Stimulated activated CD4-positive, alpha-beta T cell treated with anti-CD3 and anti-CD28 coated beads, Interleukin-1b, Interleukin-23, amount 100 ng/mL, for 48 hours (primary cell): ENCODE measurements around the gene LYRM1.
"Not testable (repeated sequence)": the region's sequence is repeated elsewhere in the genome, so short reads cannot be mapped to it uniquely, and the experiment has no call there.

Source experiments
- DNase-seq: peaks from one replicate; pipeline ENCODE4 v3.0.0-alpha.2; 2020

The LYRM1 gene

DNA sequence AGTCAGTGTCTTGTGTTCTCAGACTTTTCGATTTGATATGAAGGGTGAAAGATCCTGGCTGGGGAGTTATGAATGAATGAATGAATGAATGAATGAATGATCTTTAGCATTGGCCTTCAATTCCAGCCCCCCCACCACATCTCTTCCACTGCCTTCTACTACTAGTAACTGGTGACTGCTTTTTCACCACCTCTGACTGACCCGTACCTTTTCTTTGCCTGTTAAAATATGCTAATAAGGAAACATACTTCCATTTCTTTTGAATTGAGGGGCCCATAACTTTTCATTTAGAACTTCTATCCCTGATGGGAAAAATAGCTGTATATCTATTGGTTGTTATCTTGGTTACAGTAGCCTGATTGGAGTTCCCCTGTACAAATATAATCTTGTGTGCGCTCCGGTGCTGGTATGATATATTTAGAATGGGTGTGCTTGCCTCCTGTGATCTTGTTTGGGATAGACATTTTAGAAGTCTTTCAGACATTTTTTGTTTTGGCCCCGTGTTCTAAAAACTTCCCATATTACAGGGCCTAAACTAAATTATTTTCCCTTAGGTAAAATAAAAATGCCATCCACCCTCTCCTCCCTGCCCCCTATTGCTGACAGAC is 3.4 kb downstream of the LYRM1 start:
- no peak for DNase-seq

DNA sequence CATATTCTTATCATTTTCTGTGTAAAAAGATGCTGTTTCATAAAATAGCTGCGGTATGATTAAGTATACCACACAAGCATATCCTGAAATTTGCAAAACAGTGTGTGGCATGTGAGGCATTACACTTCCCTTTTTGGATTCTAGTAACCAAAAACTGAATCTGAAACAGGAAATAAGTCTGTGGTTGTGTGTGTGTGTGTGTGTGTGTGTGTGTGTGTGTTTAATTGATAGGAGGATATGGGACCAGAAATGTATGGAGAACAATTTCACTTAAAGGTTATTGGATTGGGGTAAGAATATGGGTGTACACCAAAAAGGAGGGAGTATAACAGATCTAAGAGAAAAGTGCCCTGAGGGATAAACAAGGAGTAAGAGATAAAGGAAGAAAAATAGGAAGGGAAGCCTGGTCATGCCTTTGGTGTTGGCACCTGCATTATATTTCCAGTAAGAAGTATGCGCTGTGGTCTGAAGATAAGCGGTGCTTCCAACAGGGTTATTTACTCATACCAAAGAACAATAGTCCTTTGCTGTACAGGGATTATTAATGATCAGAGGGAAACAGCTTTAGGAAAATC is 4.0 kb downstream of the LYRM1 start:
- DNase-seq, result peak; percentile 4

DNA sequence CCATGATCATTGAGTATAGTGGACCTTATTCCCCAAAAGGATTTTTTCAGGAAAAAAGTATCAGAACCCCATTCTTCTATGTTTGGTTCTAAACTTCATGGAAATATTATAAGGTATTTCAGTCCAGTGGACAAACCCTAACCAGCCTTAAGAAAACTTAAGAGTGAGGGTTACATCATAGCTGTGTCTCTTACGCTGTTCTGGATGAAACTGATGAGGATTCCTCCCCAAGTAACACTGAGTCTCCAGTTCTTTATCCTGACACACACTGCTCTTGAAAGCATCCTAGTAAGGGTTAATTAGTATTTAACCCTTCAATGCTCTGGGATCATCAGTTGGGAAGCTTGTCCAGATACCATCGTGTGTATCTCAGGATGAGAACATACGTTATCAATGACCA is 5.0 kb downstream of the LYRM1 start:
- no peak for DNase-seq

DNA sequence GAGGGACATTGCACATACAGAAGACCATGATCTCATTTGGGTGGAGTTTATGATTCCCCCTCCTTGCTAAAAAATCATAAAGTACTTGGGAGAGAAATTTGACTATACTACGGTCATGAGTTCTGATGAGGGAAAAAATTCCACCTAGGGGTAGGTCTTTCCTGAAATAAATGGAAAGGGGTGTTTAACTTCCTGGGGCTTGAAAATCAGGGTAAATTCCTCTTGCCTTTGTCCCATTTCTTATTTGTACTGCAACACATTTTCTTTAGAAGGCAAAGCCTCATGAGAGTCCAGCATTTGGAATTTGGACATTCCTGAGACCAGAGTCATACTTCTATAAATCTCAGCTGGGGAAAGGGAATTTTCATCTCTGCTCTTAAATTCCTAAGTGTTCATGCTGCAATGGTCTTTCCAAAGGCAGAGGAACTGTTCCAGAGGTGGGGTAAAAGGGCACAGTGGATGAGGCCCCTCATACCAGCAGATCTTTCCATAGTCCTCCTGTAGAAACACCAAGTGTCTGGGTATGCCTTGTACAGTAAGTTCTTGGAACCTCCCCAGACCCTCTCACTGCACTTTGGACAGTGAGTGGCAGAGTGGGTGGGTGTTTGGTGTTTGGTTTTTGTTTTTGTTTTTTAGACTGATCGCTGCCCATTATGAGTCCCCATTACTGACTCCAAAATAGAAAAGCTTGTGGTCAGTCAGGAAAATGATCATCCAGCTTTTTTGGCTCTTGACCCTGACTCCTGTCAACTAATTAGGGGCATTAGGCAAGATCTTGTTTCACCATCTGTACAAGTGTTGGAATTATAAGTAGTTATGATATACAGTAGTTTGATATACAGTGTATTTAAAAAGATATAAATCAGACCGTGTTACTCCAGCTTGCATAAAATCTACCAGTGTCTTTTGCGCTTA is 6.0 kb downstream of the LYRM1 start:
- DNase-seq, result no peak

DNA sequence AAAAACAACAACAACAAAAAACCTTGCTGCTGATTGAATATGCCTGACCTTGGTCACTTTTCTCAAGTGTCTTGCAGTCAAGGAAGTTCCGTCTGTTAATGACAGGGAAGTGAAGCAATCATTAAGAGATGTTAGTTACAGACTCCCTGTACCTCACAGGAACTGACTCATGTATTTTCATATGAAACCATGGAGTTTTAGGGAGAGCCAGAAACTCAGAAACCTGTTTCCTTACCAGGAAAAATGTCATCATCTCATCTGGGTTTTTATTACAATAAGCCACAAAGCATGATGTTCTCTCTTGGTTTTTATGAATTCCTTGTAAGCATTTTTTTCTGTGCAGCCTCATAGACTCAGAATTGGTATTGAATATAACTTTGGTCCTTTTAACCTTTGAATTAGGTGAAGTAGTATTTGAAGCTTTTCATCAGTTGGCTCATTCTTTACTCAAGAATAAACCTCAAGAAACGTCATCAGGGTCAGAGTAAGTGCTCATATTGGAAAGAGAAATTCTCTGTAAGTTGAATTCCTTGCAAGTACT is 10.3 kb downstream of the LYRM1 start:
- DNase-seq, result no peak

DNA sequence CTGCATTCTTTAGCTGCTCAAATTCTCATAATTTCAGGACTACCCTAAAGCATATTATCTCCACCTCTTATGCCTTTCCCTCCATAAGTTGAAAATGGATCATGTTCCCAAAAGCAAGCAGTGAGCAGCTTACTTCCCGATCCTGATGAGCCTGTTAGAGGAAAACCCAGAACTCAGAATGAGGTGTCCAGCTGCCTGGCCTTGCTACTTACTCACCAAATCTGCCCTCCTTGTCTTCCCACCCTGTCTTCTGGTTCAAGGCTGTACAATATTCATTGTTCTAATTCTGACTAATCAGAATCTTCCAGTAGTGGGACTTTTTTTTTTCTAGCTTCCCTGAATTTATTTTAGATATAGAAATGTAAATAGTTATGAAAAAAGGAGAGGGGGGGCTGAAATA is 10.8 kb downstream of the LYRM1 start:
- DNase-seq, result no peak

DNA sequence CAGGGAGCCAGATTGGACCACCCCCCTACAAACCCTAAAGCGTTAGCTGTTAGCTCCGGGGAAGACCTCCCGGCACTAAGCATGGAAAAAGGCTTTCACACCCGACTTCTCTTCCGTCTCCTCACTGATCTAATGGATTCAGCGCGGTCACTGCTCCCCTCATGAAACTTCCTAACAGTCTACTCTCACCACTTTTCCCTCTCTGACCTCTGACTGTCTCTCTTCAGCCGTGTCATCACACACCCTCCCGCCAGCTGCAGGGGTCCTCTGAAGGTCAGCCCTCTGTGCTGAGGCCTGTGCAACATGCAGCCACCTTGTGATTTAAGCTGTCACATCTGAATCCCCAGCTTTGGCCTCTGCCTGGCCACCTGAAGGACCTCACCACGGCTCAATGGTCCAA is 15.7 kb downstream of the LYRM1 start:
- DNase-seq, result no peak

DNA sequence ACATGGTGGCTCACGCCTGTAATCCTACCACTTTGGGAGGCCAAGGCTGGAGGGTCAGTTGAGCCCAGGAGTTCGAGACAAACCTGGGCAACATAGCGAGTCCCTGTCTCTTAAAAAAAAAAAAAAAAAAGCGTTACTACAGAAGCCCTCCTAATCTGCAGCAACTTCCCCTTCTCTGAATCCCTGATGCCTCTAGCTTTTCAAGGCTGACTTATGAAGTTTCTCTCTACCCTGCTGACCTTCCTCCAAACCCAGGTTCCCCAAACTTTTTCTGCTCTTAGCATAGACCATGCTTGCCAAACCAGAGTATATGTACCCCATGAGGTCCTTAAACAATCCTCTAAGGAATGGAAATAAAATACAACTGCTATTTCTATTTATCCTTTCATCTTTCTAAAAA is 16.4 kb downstream of the LYRM1 start:
- no peak for DNase-seq

DNA sequence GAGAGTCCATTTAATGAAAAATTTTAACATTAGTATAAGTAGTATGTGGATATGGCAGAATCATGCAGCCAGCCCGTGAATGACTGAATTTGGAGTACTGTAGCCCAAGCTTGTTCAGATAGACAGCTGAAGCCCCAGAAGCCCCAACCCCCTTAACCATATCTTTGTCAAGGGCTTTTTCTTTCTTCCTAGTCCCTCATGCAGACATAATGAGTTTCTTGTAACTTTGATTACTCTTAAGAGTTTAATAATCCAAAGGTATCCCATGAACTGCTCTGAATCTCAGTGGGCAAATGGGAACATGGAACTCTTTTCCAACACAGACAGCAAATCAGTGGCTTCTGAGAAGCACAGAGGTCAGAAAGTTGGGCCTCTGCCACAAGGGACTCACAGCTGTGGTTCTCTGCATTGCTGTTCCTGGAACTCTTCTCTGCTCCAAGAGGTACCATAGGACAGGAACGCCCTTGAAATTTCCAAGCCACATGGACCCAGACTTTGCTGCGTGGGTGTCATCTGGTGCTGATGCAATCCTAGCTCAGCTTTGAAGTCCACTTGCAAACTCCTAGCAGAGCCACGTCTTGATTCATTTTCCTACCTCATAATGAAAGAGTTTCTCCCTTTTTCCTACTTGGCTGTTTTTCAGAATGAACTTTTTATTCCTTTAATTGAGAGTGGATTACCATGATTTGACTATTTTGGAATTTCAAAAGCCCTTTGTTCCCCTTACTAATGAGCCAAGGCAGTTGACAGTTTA is 18.1 kb downstream of the LYRM1 start:
- DNase-seq, result no peak

DNA sequence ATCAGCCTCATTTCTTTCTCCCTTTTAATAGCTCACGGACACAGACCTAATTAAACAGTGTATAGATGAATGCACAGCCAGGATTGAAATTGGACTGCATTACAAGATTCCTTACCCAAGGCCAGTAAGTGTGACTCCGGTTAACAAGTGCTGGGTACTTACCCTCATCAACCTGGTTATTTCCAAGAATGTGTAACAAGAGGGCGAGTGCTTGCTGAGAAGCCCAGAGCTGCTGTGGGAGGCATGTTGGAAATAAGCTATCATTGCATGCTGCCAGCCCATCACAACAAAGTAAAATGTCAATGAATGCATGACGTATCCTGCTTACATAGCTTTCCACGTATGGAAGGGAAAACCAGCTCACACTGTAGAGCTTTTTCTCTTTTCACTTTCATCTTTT is 19.5 kb downstream of the LYRM1 start:
- no peak for DNase-seq

DNA sequence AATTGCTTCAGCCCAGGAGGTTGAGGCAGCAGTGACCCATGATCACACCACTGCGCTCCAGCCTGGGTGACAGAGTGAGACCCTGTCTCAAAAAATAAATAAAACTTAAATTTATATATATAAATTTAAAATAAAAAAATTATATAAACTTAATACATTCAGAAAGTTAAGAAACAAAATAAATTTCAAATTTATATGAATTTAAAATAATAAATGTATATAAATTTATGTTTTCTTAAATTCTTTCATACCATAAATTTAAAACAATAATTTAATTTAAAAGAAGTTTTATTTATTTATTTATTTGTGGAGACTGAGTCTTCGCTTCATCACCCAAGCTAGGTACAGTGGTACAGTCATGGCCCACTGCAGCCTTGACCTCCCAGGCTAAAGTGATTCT is 20.2 kb downstream of the LYRM1 start:
- no peak for DNase-seq

DNA sequence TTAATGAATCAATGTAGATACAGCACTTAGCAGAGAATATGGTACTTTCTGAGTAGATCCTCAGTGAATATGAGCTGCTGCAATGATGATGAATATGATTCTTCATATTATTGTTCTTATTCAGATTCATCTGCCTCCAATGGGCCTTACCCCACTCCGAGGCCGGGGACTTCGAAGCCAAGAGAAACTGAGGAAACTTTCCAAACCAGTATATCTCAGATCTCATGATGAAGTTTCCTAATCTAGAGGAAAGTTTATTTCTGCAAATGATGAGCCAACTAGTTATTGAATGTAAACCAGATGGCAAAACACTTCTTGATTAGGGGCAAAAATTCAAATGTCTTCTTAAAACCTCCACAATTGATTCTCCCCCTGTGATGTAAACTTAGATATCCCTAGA is 23.3 kb downstream of the LYRM1 start:
- no peak for DNase-seq

DNA sequence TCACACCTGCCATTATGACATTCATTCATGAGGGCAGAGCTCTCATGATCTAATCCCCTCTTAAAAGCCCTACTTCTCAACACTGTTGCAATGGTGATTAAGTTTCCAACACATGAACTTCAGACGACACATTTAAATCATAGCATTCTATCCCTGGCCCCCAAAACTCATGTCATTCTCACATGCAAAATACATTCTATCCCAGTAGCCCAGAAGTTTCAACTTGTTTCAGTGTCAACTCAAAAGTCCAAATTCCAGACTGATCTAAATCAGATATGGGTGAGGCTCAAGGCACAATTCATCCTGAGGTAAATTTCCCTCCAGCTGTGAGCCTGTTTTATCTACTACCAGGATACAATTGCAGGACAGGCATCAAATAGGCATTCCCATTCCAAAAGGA is 25.2 kb downstream of the LYRM1 start:
- no peak for DNase-seq

DNA sequence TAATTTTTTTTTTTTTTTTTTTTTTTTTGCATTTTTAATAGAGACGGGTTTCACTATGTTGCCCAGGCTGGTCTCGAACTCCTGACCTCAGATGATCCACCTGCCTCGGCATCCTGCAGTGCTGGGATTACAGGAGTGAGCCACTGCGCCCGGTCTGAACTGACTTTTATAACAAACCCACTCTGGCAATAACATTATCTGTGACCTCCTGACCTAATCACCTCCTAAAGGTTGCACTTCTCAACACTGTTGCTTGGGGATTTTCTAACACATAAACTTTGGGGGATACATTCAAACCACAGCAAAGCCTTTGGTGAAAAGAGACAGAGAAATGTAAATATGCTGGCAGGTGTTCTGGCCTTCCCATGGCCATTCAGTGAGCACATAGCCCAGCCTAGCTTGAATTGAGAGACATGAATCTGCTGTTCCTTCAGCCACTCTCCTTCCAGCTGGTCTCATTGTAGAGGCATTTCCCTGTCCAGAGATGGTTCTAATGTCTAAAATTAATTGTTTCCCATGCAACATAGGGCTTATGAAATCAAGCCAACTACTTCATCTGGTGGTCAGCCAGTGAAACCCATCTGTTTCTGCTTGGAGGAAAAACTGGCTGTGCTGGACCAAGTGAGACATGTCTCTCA is 28.3 kb downstream of the LYRM1 start:
- DNase-seq, result no peak

DNA sequence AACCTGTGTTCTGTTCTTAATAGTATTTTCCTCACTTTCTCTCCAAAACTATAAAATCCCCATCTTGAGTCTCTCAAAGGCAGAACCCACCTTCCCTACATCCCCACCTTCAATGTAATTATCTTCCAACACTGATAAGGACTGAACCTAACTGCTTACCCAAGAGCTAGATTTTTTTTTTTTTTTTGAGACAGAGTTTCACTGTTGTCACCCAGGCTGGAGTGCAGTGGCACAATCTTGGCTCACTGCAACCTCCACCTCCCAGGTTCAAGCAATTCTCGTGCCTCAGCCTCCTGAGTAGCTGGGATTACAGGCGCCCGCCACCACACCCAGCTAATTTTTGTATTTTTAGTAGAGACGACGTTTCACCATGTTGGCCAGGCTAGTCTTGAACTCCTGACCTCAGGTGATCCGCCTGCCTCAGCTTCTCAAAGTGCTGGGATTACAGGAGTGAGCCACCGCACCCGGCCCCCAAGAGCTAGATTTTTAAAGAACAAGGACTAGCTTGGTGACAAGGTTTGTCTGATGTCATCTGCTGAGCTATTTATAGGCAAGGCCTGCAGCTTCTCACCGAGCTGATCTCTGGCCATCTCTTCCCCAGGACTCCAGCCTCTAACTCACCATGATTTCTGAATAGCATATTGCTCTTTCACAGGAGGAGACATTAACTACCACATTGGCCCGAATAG is 29.2 kb downstream of the LYRM1 start:
- DNase-seq, result not testable (repeated sequence)

DNA sequence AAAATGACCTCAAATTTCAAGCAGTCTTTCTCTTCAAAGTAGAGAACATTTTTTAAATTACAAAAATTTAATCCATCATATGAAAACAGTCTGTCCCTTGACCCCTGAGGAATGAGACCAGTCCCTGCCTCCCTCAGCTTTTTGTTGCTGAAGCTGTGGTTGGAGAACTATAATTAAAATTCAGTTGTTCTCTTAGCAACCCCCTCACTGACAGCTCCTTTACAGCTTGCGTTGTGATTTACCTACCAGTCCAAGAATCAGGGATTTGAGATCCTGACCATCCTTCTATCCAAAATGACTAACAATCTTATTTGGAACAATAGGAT is 29.8 kb downstream of the LYRM1 start:
- no peak for DNase-seq

DNA sequence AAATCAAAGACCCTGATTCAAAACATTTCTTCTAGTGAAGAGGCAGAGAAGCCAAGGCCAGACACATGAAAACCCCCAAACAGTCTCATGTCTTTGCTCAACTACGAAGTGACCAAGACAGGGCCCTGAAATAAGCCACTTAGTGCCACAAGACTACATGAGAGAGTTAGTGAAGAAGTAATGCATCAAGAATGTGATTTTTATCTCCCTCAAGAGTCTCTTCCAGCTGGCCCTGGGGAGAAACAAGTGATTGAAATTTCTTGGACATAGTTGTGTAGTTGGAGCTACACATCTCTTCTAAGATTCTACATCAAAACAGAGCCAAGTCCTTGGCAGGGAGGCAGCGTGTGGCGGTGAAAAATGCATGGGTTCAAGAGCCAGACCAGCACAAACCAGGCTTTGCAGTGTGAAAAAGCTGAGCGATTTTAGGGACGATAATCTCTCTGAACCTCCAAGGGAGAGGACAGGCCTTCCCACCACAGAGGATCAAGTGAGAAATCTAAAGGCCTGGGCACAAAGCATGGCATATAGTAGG is 30.6 kb downstream of the LYRM1 start:
- DNase-seq, result no peak

DNA sequence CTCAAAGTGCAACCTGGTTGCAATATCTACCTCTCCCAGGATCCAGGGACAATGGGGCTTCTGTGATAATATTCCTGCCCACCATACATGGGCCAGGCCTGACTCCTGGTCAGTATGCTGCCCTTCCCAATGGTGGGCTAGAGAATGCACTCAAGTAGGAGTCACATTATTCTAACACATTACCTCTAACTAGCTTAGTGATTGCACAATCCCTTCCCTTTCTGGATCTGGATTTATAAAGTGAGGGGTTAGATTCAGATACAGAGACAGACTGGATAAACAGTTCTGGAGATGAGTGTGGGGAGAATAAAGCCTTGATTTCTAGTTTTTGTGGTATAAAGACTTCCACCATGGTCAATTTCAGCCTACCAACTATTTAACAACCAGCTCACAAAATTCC is 33.0 kb downstream of the LYRM1 start:
- no peak for DNase-seq

DNA sequence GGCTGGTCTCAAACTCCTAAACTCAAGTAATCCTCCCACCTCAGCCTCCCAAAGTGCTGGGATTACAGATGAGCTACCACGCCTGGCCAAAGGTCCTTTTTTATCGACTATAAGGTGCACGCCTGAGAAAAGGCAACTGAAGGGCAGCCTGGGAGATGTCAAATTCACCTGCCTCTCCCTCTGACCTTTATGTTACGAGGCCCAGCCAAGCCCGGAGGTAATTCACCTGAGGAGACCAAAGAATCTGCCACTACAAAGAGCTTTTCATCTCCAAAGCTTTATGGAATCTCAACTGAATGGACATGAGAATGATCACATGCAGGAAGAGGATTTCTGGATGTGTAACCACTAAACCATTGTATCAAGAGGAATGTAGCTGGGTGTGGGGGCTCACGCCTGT is 37.2 kb downstream of the LYRM1 start:
- DNase-seq, result no peak

DNA sequence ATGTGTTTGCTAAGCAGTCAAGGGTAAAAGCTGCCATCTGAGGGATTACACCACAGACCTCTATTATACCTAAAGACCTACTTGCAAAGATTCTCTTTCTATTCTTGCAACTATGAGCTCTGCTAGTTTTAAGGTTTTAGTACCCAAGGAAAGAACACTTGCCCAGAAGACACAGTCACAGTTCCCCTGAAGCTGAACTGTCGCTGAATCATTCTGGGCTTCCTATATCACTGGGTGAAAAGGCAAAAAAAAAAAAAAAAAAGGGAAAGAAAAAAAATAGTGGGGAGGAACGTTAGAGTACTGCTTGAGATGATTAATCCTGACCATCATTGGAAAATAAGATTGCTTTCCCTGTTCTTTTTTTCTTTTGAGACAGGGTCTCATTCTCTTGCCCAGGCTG is 37.9 kb downstream of the LYRM1 start:
- DNase-seq, result peak; percentile 43

DNA sequence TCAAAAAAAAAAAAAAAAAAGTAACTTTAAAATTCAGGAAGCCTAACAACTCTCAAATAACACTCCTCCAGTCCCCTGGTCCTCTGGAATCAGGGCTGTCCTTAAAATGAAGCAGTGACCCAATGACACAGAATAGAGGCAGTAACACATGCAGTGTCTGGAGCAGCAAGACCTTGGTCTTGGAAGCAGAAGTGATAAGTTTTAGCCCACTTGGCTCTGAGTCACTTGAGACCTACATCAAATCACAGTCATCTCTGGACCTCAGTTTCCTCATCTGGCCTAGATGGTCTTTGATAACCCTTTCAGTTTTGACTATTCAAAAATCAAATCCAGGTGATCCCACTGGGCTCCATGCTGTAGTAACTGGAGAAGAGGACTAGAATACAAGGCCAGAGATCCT is 39.0 kb downstream of the LYRM1 start:
- DNase-seq, result no peak
